GM18517 (cell line): Measurements from ENCODE around the gene SPACA6.

ENCODE experiments used
- ATAC-seq: cut with Tn5 transposase; IDR thresholded peaks from one replicate; pipeline ENCODE4 v1.9.1; 2021; ENCODE audit warnings: mild to moderate bottlenecking, moderate library complexity; ENCODE audit not compliant: unreplicated experiment

SPACA6 gene

GRCh38 chr19:51688671-51689571, 4.2 kb upstream of the SPACA6 start:
- no peak for ATAC-seq

GRCh38 chr19:51689751-51690453, 3.2 kb upstream of the SPACA6 start:
- no peak for ATAC-seq

GRCh38 chr19:51690454-51691073, 2.6 kb upstream of the SPACA6 start:
- no peak for ATAC-seq

GRCh38 chr19:51691074-51691583, 2.0 kb upstream of the SPACA6 start:
- no peak for ATAC-seq

GRCh38 chr19:51691584-51692428, 1.3 kb upstream of the SPACA6 start:
- ATAC-seq: no peak

GRCh38 chr19:51692468-51692867, 662 bp upstream of the SPACA6 start:
- ATAC-seq: no peak

GRCh38 chr19:51693819-51694218, 689 bp downstream of the SPACA6 start:
- no peak for ATAC-seq

GRCh38 chr19:51694318-51695085, 1.4 kb downstream of the SPACA6 start:
- no peak for ATAC-seq

GRCh38 chr19:51695088-51695487, 2.0 kb downstream of the SPACA6 start:
- no peak for ATAC-seq

- no peak for ATAC-seq
Observed at GRCh38 chr19:51695702-51696315, 2.7 kb downstream of the SPACA6 start.

- no peak for ATAC-seq
Observed at GRCh38 chr19:51696606-51697005, 3.5 kb downstream of the SPACA6 start.

GRCh38 chr19:51697169-51697776, 4.1 kb downstream of the SPACA6 start:
- ATAC-seq: no peak

GRCh38 chr19:51698296-51698695, 5.2 kb downstream of the SPACA6 start:
- ATAC-seq: no peak

- ATAC-seq: no peak
Observed at GRCh38 chr19:51699170-51699569, 6.0 kb downstream of the SPACA6 start.

GRCh38 chr19:51701468-51702100, 8.5 kb downstream of the SPACA6 start:
- no peak for ATAC-seq

- ATAC-seq: no peak
Observed at GRCh38 chr19:51702103-51702824, 9.1 kb downstream of the SPACA6 start.

- no peak for ATAC-seq
Observed at GRCh38 chr19:51702825-51703574, 9.9 kb downstream of the SPACA6 start.
